Stomach smooth muscle (tissue), 2 donors: Measurements from ENCODE around the gene SHB.

ENCODE experiments used
- H3K27ac ChIP-seq: one replicate; pipeline ENCODE4 v1.7.0; 2013; ENCODE audit warnings: mild to moderate bottlenecking, low read length, inconsistent platforms
- H3K27me3 ChIP-seq, 2 donors: one replicate each; pipeline ENCODE4 v1.7.0; 2013; ENCODE audit warnings: low read length in 2 of 2; ENCODE audit not compliant: insufficient read depth in 2 of 2, control insufficient read depth in 1 of 2
- H3K36me3 ChIP-seq, 2 donors: one replicate each; pipeline ENCODE4 v1.7.0; 2013; ENCODE audit warnings: low read length in 2 of 2; ENCODE audit not compliant: control insufficient read depth in 2 of 2, insufficient read depth in 2 of 2
- H3K4me1 ChIP-seq: one replicate; pipeline ENCODE4 v1.7.0; 2013; ENCODE audit warnings: low read length; ENCODE audit not compliant: control insufficient read depth, insufficient read depth
- H3K4me3 ChIP-seq, 2 donors: one replicate each; pipeline ENCODE4 v1.7.0; 2013; ENCODE audit warnings: low read length in 2 of 2
- H3K9ac ChIP-seq, 2 donors: one replicate each; pipeline ENCODE4 v1.7.0; 2013; ENCODE audit warnings: low read length in 2 of 2, mild to moderate bottlenecking in 1 of 2
- H3K9me3 ChIP-seq, 2 donors: one replicate each; pipeline ENCODE4 v1.7.0; 2013; ENCODE audit warnings: low read length in 2 of 2; ENCODE audit not compliant: control insufficient read depth in 2 of 2
- donor health status: healthy.
- donor health status: Pancreatic carcinoma.

Gene SHB

GRCh38 chr9:37953775-37954437 lies 115.1 kb downstream of the SHB start:
- Histone ChIP-seq H3K27me3 (no peaks in the 10 kb centered on the region), H3K4me1 (peaks cover 15% of the 10 kb centered on the region), H3K9me3 (no peaks in the 10 kb centered on the region), H3K9ac (no peak overlapping the region), H3K36me3 (peaks cover 10 to 16% of the 10 kb centered on the region in 2 donors), H3K4me3 (no peak overlapping the region), H3K27ac (peak overlapping the region; percentile 46)

GRCh38 chr9:37953206-37953774 lies 115.7 kb downstream of the SHB start:
- Histone ChIP-seq H3K36me3 (peaks cover 10 to 19% of the 10 kb centered on the region in 2 donors), H3K9me3 (no peaks in the 10 kb centered on the region), H3K9ac (no peak overlapping the region), H3K27ac (peak overlapping the region; percentile 46), H3K4me3 (no peak overlapping the region), H3K4me1 (peaks cover 15% of the 10 kb centered on the region), H3K27me3 (no peaks in the 10 kb centered on the region)

- Histone ChIP-seq H3K27ac (no peak overlapping the region), H3K4me3 (no peak overlapping the region), H3K36me3 (peaks cover 10 to 23% of the 10 kb centered on the region in 2 donors), H3K4me1 (peaks cover 15% of the 10 kb centered on the region), H3K27me3 (no peaks in the 10 kb centered on the region), H3K9ac (no peak overlapping the region), H3K9me3 (no peaks in the 10 kb centered on the region)
Observed at GRCh38 chr9:37952731-37953130, 116.3 kb downstream of the SHB start.

- H3K9me3 ChIP-seq = no peaks in the 10 kb centered on the region
- no peak overlapping the region for H3K27ac ChIP-seq
- peaks cover 15% of the 10 kb centered on the region for H3K4me1 ChIP-seq
- no peak overlapping the region for H3K4me3 ChIP-seq
- peaks cover 10 to 31% of the 10 kb centered on the region in 2 donors for H3K36me3 ChIP-seq
- H3K9ac ChIP-seq = no peak overlapping the region
- H3K27me3 ChIP-seq = no peaks in the 10 kb centered on the region
Observed at GRCh38 chr9:37951671-37952449, 117.2 kb downstream of the SHB start.

- H3K4me1 ChIP-seq = peaks cover 17% of the 10 kb centered on the region
- H3K27ac ChIP-seq = no peak overlapping the region
- no peak overlapping the region for H3K4me3 ChIP-seq
- no peaks in the 10 kb centered on the region for H3K9me3 ChIP-seq
- H3K36me3 ChIP-seq = peaks cover 11 to 33% of the 10 kb centered on the region in 2 donors
- H3K9ac ChIP-seq = no peak overlapping the region
- no peaks in the 10 kb centered on the region for H3K27me3 ChIP-seq
Observed at GRCh38 chr9:37950561-37950960, 118.5 kb downstream of the SHB start.

GRCh38 chr9:37949576-37949975 lies 119.5 kb downstream of the SHB start:
- H3K9ac ChIP-seq = no peak overlapping the region
- H3K9me3 ChIP-seq = no peaks in the 10 kb centered on the region
- no peak overlapping the region for H3K4me3 ChIP-seq
- no peak overlapping the region for H3K27ac ChIP-seq
- H3K4me1 ChIP-seq = peaks cover 26% of the 10 kb centered on the region
- no peaks in the 10 kb centered on the region for H3K27me3 ChIP-seq
- peaks cover 11 to 29% of the 10 kb centered on the region in 2 donors for H3K36me3 ChIP-seq

GRCh38 chr9:37948417-37948980 lies 120.5 kb downstream of the SHB start:
- no peaks in the 10 kb centered on the region for H3K27me3 ChIP-seq
- no peak overlapping the region for H3K27ac ChIP-seq
- H3K9ac ChIP-seq = no peak overlapping the region

GRCh38 chr9:37947977-37948376 lies 121.0 kb downstream of the SHB start:
- peaks cover 32% of the 10 kb centered on the region for H3K4me1 ChIP-seq
- H3K36me3 ChIP-seq = peaks cover 11 to 27% of the 10 kb centered on the region in 2 donors
- H3K4me3 ChIP-seq = no peak overlapping the region
- no peak overlapping the region for H3K9ac ChIP-seq
- H3K27ac ChIP-seq = no peak overlapping the region
- H3K27me3 ChIP-seq = no peaks in the 10 kb centered on the region
- no peaks in the 10 kb centered on the region for H3K9me3 ChIP-seq

More at GRCh38 chr9:37948417-37948980, 120.5 kb downstream of the SHB start:
- Histone ChIP-seq H3K4me3 (no peak overlapping the region), H3K4me1 (peaks cover 28% of the 10 kb centered on the region), H3K36me3 (peaks cover 11 to 29% of the 10 kb centered on the region in 2 donors), H3K9me3 (no peaks in the 10 kb centered on the region)

GRCh38 chr9:37947471-37947870 lies 121.6 kb downstream of the SHB start:
- H3K36me3 ChIP-seq = peaks cover 11 to 24% of the 10 kb centered on the region in 2 donors

GRCh38 chr9:37946971-37947370 lies 122.1 kb downstream of the SHB start:
- no peak overlapping the region for H3K27ac ChIP-seq
- peaks cover 9 to 24% of the 10 kb centered on the region in 2 donors for H3K36me3 ChIP-seq
- no peak overlapping the region for H3K4me3 ChIP-seq

More at GRCh38 chr9:37947471-37947870, 121.6 kb downstream of the SHB start:
- Histone ChIP-seq H3K9ac (no peak overlapping the region), H3K27me3 (no peaks in the 10 kb centered on the region), H3K27ac (no peak overlapping the region), H3K4me3 (no peak overlapping the region), H3K9me3 (no peaks in the 10 kb centered on the region), H3K4me1 (peaks cover 36% of the 10 kb centered on the region)

More at GRCh38 chr9:37946971-37947370, 122.1 kb downstream of the SHB start:
- Histone ChIP-seq H3K4me1 (peaks cover 38% of the 10 kb centered on the region), H3K9ac (no peak overlapping the region), H3K9me3 (no peaks in the 10 kb centered on the region), H3K27me3 (no peaks in the 10 kb centered on the region)
